ENCODE results near the gene ZNF280B.

DNA sequence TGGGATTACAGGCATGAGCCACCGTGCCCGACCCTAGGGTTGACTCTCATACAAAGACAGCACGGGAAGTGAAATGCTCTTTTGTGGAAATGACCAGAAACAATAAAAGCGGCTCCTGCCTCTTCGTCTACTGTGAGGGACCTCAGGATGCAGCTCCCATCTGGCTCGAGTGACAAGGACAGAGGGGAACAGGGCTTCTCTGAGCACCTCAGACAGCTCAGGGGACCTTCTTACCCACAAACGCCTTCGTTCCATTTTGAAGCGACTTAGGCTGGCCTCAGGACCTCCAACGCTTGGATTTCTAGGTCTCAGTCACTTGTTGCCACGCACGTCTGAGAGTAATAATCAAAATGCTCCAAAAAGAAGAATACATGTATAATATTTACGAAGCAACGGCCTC lies 48.0 kb upstream of the ZNF280B start:
- TF ChIP-seq YY1 (IDR thresholded peaks at IDR 0.05; ENCODE audit: insufficient read depth, insufficient read length) (no peak), ZNF274 (IDR thresholded peaks at IDR 0.05; ENCODE audit: low read depth, low read length) (no peak)
